AML-193 (cell line): ENCODE results near the gene HNF1B.

Experiments
- DNase-seq, 2 experiments: peaks; one replicate each; lab custom pipeline; 2025; lab: John Stamatoyannopoulos, UW

HNF1B gene

DNA sequence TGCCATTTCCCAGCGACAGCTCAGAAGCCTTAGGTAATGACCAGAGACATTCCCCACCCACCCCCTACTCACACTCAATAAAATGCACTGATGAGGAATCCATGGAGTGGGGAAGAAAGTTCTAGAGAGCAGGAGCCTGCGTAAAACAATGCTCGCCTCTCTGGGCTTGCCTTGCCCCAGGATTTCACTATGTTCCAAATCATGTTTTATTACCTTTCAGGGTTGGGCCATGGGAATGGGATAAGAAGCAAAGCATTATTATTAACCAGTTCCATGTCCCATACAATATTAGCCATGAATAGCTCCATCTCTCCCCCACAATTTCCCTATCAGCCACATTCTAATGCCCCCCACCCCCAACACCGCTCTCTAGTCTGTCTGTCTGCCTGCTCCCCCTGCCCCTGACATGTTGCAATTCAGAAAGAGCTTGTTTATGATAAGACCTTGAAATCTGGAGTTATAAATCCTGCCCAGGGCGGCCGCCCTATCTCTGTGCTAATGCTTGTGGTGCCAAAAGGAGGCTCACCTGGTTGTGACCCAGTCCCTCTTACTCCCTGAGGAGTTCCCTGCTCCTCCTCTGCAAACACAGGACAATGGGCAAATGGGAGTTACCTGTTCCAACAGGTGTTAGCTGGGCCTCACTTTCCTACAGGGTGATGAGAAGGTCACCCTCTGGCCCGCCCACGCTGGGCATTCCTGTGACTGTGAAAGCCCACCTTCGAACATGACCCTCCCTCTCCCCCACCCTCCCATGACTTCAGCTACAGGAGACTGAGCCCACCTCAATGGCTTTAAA lies 73.6 kb downstream of the HNF1B start:
- DNase-seq: no peak

- DNase-seq: no peak
Measured at GRCh38 chr17:37667039-37667438, 77.8 kb downstream of the HNF1B start.

- DNase-seq: no peak
Measured at GRCh38 chr17:37664214-37664613, 80.6 kb downstream of the HNF1B start.

- DNase-seq: no peak
Measured at GRCh38 chr17:37662353-37662752, 82.5 kb downstream of the HNF1B start.

DNA sequence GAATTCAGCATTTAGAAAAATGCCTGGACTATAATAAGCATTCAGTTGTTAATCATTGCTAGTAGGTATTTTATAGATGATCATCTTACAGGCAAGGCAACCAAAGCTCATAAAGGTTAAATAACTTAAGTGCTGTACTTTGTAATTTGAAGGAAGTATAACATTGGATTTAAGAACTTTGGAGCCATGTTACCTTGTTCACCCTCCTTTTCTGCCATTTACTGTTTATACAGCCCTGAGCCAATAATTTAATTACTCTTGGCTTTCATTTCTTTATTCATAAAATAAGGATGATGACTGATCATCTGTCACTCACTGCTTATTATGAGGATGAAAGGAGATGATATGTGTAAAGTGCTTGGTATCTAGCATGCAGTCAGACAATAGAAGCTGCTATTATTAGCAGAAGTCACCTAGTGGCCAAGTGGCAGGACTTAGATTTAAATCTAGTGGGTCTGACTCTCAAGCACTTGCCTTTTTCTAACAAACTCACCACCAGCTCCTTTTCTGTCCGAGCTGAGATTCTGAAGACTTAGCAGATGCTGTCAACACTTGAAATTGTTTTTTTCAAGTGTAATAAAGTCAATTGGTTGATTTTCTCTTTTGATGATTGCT lies 83.4 kb downstream of the HNF1B start:
- DNase-seq: no peak

- no peak for DNase-seq
Measured at GRCh38 chr17:37659925-37660324, 84.9 kb downstream of the HNF1B start.

- DNase-seq: no peak
Measured at GRCh38 chr17:37657202-37657601, 87.7 kb downstream of the HNF1B start.

- no peak for DNase-seq
Measured at GRCh38 chr17:37651849-37652248, 93.0 kb downstream of the HNF1B start.

GRCh38 chr17:37650419-37651003 lies 94.3 kb downstream of the HNF1B start:
- DNase-seq: peak; percentile 38 to 63

- no peak for DNase-seq
Measured at GRCh38 chr17:37648555-37648954, 96.3 kb downstream of the HNF1B start.

- DNase-seq: no peak
Measured at GRCh38 chr17:37647856-37648255, 97.0 kb downstream of the HNF1B start.

- no peak for DNase-seq
Measured at GRCh38 chr17:37643869-37644268, 101.0 kb downstream of the HNF1B start.

DNA sequence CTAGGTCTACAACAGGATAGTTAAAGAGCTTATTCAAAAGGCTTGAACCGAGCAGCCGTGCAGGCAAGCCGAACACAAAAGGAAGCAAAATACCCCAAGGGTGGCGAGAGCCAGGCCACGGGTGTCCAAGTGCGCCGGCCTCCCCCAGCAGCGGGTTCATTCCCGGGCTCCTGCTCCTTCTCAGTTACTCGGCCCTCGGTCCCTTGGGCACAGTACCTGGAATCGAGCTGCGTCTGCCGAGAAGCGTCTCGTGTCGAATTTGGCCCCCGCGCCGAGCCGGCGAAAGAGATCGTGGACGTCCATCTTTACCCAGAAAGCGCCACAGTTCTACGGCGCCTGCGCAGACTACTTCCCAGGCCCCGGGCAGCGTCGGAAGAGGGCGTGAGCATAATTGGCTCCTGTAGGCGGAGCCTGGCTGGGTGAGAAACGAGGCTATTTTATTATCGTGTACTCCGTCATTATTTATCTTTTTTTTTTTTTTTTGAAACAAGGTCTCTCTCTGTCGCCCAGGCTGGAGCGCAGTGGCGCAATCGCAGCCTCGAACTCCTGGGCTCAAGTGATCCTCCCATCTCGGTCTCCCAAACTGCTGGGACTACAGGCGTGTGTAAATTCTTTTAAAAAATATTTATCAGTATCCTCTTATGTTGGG lies 101.6 kb downstream of the HNF1B start, which contains the start of gene DDX52:
DDX52 (minus strand) TSS at position 329 of the 649 bp plus-strand sequence; CDS start at position 303, 26 bp downstream.
- DNase-seq: peak; percentile 93 to 97

GRCh38 chr17:37642681-37643080 lies 102.2 kb downstream of the HNF1B start:
- DNase-seq: no peak

DNA sequence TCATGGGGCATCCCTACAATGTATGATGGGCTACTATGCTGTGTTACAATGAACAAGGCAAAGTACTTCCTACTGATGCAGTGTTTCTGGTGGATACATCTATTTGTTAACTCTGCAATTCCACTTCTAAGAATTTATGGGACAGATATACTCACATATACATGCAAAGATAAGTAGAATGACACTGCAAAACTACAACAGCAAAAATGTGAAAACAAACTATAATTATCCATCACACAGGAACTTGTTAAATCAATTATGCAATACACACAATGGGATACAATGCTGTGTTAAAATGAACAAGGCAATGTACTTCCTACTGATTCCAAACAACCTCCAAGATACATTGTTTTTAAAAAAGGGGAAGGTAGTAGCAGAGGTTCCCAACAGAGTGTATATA lies 104.8 kb downstream of the HNF1B start:
- DNase-seq: no peak

- DNase-seq: no peak
Measured at GRCh38 chr17:37637956-37638355, 106.9 kb downstream of the HNF1B start.
